Measurements from ENCODE around the gene PMEL.
"Not testable (repeated sequence)": the region's sequence is repeated elsewhere in the genome, so short reads cannot be mapped to it uniquely, and the experiment has no call there.

PMEL gene

DNA sequence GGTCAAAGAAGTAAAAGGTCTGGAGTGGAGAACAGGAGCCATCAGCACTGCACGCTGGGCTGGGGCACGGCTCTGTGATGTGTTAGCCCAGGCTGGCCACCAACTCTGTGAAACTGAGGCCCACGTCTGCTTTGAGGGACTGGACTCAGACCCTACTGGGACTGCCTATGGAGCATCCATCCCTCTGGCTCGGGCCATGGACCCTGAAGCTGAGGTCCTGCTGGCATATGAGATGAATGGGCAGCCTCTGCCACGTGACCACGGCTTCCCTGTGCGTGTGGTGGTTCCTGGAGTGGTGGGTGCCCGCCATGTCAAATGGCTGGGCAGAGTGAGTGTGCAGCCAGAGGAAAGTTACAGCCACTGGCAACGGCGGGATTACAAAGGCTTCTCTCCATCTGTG is 38.4 kb upstream of the PMEL start:
- H3K9me2 ChIP-seq (replicated peaks; ENCODE audit: insufficient read depth, low read length): no peaks in the 10 kb centered on the region
- H3K4me3 ChIP-seq (ENCODE audit: low read length): no peak overlapping the region
- H3K9ac ChIP-seq (ENCODE audit: low read length): no peak overlapping the region
- no peaks in the 10 kb centered on the region for H3K9me3 ChIP-seq (replicated peaks; ENCODE audit: insufficient read depth, low read length)
- no peaks in the 10 kb centered on the region for H4K20me1 ChIP-seq (ENCODE audit: insufficient read depth, low read length)
- no peak for DNase-seq
- H3K27me3 ChIP-seq (replicated peaks; ENCODE audit: insufficient read depth, low read length): no peaks in the 10 kb centered on the region
- H3K36me3 ChIP-seq (replicated peaks; ENCODE audit: insufficient read depth, low read length): no peaks in the 10 kb centered on the region
- H3F3A ChIP-seq (ENCODE audit: insufficient read depth, low read length): no peaks in the 10 kb centered on the region
- no peak overlapping the region for H3K4me2 ChIP-seq (ENCODE audit: low read depth, low read length)
- no peaks in the 10 kb centered on the region for H3K79me2 ChIP-seq (ENCODE audit: low read length)
- no peaks in the 10 kb centered on the region for H3K4me1 ChIP-seq (ENCODE audit: low read length)
- TF ChIP-seq, protein P1, sequence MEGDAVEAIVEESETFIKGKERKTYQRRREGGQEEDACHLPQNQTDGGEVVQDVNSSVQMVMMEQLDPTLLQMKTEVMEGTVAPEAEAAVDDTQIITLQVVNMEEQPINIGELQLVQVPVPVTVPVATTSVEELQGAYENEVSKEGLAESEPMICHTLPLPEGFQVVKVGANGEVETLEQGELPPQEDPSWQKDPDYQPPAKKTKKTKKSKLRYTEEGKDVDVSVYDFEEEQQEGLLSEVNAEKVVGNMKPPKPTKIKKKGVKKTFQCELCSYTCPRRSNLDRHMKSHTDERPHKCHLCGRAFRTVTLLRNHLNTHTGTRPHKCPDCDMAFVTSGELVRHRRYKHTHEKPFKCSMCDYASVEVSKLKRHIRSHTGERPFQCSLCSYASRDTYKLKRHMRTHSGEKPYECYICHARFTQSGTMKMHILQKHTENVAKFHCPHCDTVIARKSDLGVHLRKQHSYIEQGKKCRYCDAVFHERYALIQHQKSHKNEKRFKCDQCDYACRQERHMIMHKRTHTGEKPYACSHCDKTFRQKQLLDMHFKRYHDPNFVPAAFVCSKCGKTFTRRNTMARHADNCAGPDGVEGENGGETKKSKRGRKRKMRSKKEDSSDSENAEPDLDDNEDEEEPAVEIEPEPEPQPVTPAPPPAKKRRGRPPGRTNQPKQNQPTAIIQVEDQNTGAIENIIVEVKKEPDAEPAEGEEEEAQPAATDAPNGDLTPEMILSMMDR (IDR thresholded peaks at IDR 0.05; ENCODE audit: low read length): no peak
- TF ChIP-seq EZH2phosphoT487 (IDR thresholded peaks at IDR 0.05; ENCODE audit: low read length): no peak
- no peak for TF ChIP-seq EZH2 (optimal IDR thresholded peaks at IDR 0.05; ENCODE audit: low read depth, low read length)
- no peak overlapping the region for H2AFZ ChIP-seq (ENCODE audit: low read length)
- no peak overlapping the region for H3K27ac ChIP-seq (ENCODE audit: low read length)

DNA sequence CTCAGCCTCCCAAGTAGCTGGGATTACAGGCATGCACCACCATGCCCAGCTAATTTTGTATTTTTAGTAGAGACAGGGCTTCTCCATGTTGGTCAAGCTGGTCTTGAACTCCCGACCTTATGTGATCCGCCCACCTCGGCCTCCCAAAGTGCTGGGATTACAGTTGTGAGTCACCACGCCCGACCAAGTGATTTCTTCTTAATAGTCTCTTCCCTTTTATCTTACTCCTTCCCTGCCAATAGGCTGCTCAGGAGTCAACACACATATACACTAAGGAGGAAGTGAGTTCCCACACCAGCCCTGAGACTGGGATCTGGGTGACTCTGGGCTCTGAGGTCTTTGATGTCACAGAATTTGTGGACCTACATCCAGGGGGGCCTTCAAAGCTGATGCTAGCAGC is 37.5 kb upstream of the PMEL start:
- DNase-seq; H3K9ac ChIP-seq (ENCODE audit: low read length); H3K4me1 ChIP-seq (ENCODE audit: low read length); H3K36me3 ChIP-seq (replicated peaks; ENCODE audit: insufficient read depth, low read length); H3K27ac ChIP-seq (ENCODE audit: low read length); H3K9me3 ChIP-seq (replicated peaks; ENCODE audit: insufficient read depth, low read length); H3K79me2 ChIP-seq (ENCODE audit: low read length); H3K4me3 ChIP-seq (ENCODE audit: low read length); H3K4me2 ChIP-seq (ENCODE audit: low read depth, low read length); H3F3A ChIP-seq (ENCODE audit: insufficient read depth, low read length); H3K27me3 ChIP-seq (replicated peaks; ENCODE audit: insufficient read depth, low read length); H3K9me2 ChIP-seq (replicated peaks; ENCODE audit: insufficient read depth, low read length); H4K20me1 ChIP-seq (ENCODE audit: insufficient read depth, low read length); H2AFZ ChIP-seq (ENCODE audit: low read length): not testable (repeated sequence)

DNA sequence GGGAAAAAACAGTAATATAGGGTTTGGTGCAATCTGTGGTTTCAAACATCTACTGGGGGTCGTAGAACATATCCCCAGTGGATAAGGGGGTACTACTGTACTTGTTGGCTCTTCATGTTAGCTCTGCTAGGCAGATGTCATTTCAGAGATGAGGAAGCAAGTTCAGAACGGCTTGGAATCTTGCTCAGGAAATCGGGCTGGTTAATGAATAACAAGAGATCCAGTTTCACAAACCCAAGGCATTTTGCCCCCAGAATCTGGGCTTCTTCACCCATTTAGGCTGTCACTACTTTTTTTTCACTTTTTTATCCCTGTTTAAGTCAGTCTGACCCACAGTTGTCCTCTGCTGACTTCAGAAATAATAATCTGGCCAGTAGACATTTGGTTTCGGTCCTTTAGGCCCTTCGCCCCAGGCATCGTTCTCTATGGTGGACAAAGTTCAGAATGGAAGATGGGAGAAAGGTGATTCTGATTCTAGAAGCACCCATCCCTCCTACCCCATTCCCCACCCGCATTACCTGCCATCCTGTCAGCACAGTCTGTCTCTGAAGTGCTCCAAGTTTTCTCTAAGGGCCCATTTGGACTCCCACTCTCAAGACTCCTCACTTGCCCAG is 35.8 kb upstream of the PMEL start:
- H4K20me1 ChIP-seq (ENCODE audit: insufficient read depth, low read length): no peaks in the 10 kb centered on the region
- 0 out of 2 replicates have a peak, but pooled peaks cover 4% of the 10 kb centered on the region for H3K4me1 ChIP-seq (ENCODE audit: low read length)
- TF ChIP-seq, protein P1 (IDR thresholded peaks at IDR 0.05; ENCODE audit: low read length): no peak
- TF ChIP-seq EZH2 (optimal IDR thresholded peaks at IDR 0.05; ENCODE audit: low read depth, low read length) (no peak), EZH2phosphoT487 (IDR thresholded peaks at IDR 0.05; ENCODE audit: low read length) (no peak)
- H3F3A ChIP-seq (ENCODE audit: insufficient read depth, low read length): 0 out of 2 replicates have a peak, but pooled peaks cover 2% of the 10 kb centered on the region
- H3K79me2 ChIP-seq (ENCODE audit: low read length): no peaks in the 10 kb centered on the region
- H3K36me3 ChIP-seq (replicated peaks; ENCODE audit: insufficient read depth, low read length): no peaks in the 10 kb centered on the region
- H3K27ac ChIP-seq (ENCODE audit: low read length): no peak overlapping the region
- no peaks in the 10 kb centered on the region for H3K27me3 ChIP-seq (replicated peaks; ENCODE audit: insufficient read depth, low read length)
- no peaks in the 10 kb centered on the region for H3K9me2 ChIP-seq (replicated peaks; ENCODE audit: insufficient read depth, low read length)
- no peaks in the 10 kb centered on the region for H3K9me3 ChIP-seq (replicated peaks; ENCODE audit: insufficient read depth, low read length)
- no peak overlapping the region for H3K9ac ChIP-seq (ENCODE audit: low read length)
- DNase-seq: no peak
- H3K4me2 ChIP-seq (ENCODE audit: low read depth, low read length): no peak overlapping the region
- H2AFZ ChIP-seq (ENCODE audit: low read length): no peak overlapping the region
- no peak overlapping the region for H3K4me3 ChIP-seq (ENCODE audit: low read length)

DNA sequence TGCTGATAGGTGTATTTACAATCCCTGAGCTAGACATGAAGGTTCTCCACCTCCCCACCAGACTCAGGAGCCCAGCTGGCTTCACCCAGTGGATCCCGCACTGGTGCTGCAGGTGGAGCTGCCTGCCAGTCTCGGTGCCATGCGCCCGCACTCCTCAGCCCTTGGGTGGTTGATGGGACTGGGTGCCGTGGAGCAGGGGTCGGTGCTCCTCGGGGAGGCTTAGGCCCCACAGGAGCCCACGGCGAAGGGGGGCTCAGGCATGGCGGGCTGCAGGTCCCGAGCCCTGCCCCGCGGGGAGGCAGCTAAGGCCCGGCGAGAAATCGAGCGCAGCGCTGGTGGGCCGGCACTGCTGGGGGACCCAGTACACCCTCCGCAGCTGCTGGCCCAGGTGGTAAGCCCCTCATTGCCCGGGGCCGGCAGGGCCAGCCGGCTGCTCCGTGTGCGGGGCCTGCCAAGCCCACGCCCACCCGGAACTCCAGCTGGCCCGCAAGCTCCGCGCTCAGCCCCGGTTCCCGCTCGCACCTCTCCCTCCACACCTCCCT is 34.2 kb upstream of the PMEL start:
- H3K9me2 ChIP-seq (replicated peaks; ENCODE audit: insufficient read depth, low read length); DNase-seq; H3K27me3 ChIP-seq (replicated peaks; ENCODE audit: insufficient read depth, low read length); H3K4me2 ChIP-seq (ENCODE audit: low read depth, low read length); H3K36me3 ChIP-seq (replicated peaks; ENCODE audit: insufficient read depth, low read length); H3F3A ChIP-seq (ENCODE audit: insufficient read depth, low read length); H4K20me1 ChIP-seq (ENCODE audit: insufficient read depth, low read length); H3K79me2 ChIP-seq (ENCODE audit: low read length); H3K9me3 ChIP-seq (replicated peaks; ENCODE audit: insufficient read depth, low read length); H3K4me3 ChIP-seq (ENCODE audit: low read length); H3K27ac ChIP-seq (ENCODE audit: low read length); H3K9ac ChIP-seq (ENCODE audit: low read length); H2AFZ ChIP-seq (ENCODE audit: low read length); H3K4me1 ChIP-seq (ENCODE audit: low read length): not testable (repeated sequence)

DNA sequence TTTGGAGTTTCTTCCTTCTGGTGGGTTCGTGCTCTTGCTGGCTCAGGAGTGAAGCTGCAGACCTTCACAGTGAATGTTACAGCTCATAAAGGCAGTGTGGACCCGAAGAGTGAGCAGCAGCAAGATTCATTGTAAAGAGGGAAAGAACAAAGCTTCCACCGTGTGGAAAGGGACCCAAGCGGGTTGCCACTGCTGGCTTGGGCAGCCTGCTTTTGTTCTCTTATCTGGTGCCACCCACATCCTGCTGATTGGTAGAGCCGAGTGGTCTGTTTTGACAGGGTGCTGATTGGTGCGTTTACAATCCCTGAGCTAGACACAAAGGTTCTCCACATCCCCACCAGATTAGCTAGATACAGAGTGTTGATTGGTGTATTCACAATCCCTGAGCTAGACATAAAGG is 33.7 kb upstream of the PMEL start:
- H3K9ac ChIP-seq (ENCODE audit: low read length); H3K36me3 ChIP-seq (replicated peaks; ENCODE audit: insufficient read depth, low read length); H3K27me3 ChIP-seq (replicated peaks; ENCODE audit: insufficient read depth, low read length); H3K4me3 ChIP-seq (ENCODE audit: low read length); H3K9me2 ChIP-seq (replicated peaks; ENCODE audit: insufficient read depth, low read length); H3K4me2 ChIP-seq (ENCODE audit: low read depth, low read length); DNase-seq; H3F3A ChIP-seq (ENCODE audit: insufficient read depth, low read length); H3K9me3 ChIP-seq (replicated peaks; ENCODE audit: insufficient read depth, low read length); H3K4me1 ChIP-seq (ENCODE audit: low read length); H3K79me2 ChIP-seq (ENCODE audit: low read length); H2AFZ ChIP-seq (ENCODE audit: low read length); H4K20me1 ChIP-seq (ENCODE audit: insufficient read depth, low read length); H3K27ac ChIP-seq (ENCODE audit: low read length): not testable (repeated sequence)
